SK-N-SH (cell line): ENCODE results near the gene CLIC3. TPM values are rescaled to one million over a fixed set of nuclear protein-coding genes. Genes with fewer than 3 reads are reported as not detected.

Experiments used
- CTCF ChIA-PET: fragments of 300-600, 350-600 bp; formaldehyde crosslinking; extraction: SDS; loops from one replicate; lab custom pipeline; 2021; lab: Yijun Ruan, JAX
- POLR2A ChIA-PET: fragments of 350-600 bp; sonication (Branson Sonifier 250); formaldehyde crosslinking; extraction: SDS; loops from one replicate; lab custom pipeline; 2020; ENCODE audit warnings: antibody characterized with exemption, inconsistent platforms; lab: Yijun Ruan, JAX
- DNase-seq: peaks from one replicate; pipeline ENCODE4 v3.0.0; 2012
- H2AFZ ChIP-seq: fragments of 200-600 bp; sonication (generic); 2 replicates; pipeline ENCODE4 v1.8.1; 2016; ENCODE audit warnings: antibody characterized with exemption, mild to moderate bottlenecking, low read depth
- H3F3A ChIP-seq: fragments of 200-600 bp; sonication (generic); replicated peaks from 2 replicates; pipeline ENCODE3; 2016; ENCODE audit warnings: antibody characterized with exemption, mild to moderate bottlenecking; ENCODE audit not compliant: insufficient read depth
- H3K27ac ChIP-seq, 2 experiments: fragments of 200-500 bp in 1 of 2; fragments of 200-600 bp in 1 of 2; sonication (Bioruptor generic) in 1 of 2; sonication (generic), shearing (Covaris generic) in 1 of 2; 2 replicates each; pipeline versions ENCODE4 v1.5.1 to v1.6.1; 2014 to 2016; ENCODE audit warnings: low read depth in 2 of 2, inconsistent platforms in 1 of 2, low read length in 1 of 2, mild to moderate bottlenecking in 1 of 2, mixed read lengths in 1 of 2
- H3K27me3 ChIP-seq: fragments of 200-600 bp; sonication (generic), shearing (Covaris generic); 2 replicates; pipeline ENCODE4 v1.6.1; 2016; ENCODE audit warnings: mixed run types; ENCODE audit not compliant: insufficient read depth
- H3K36me3 ChIP-seq, 2 experiments: fragments of 200-500 bp in 1 of 2; fragments of 200-600 bp in 1 of 2; sonication (Bioruptor generic) in 1 of 2; sonication (generic) in 1 of 2; replicated peaks in 1 of 2; 2 replicates each; pipeline versions ENCODE3 to v1.5.1; 2014 to 2016; ENCODE audit warnings: low read length in 1 of 2, mild to moderate bottlenecking in 1 of 2; ENCODE audit not compliant: insufficient read depth in 2 of 2, control insufficient read depth in 1 of 2
- H3K4me1 ChIP-seq, 2 experiments: fragments of 200-500 bp in 1 of 2; fragments of 200-600 bp in 1 of 2; sonication (Bioruptor generic) in 1 of 2; sonication (generic), shearing (Covaris generic) in 1 of 2; 2 replicates each; pipeline versions ENCODE4 v1.5.1 to v1.6.1; 2014 to 2016; ENCODE audit warnings: low read depth in 1 of 2, low read length in 1 of 2, mixed run types in 1 of 2; ENCODE audit not compliant: insufficient read depth in 2 of 2, control insufficient read depth in 1 of 2
- H3K4me2 ChIP-seq: fragments of 200-600 bp; sonication (generic), shearing (Covaris generic); 2 replicates; pipeline ENCODE4 v1.6.1; 2017; ENCODE audit warnings: mixed run types
- H3K4me3 ChIP-seq, 2 experiments: fragments of 200-500 bp in 1 of 2; fragments of 200-600 bp in 1 of 2; sonication (Bioruptor generic) in 1 of 2; sonication (generic), shearing (Covaris generic) in 1 of 2; 2 replicates each; pipeline versions ENCODE4 v1.5.1 to v1.8.1; 2014 to 2016; ENCODE audit warnings: low read depth in 2 of 2, inconsistent platforms in 1 of 2, low read length in 1 of 2, mild to moderate bottlenecking in 1 of 2, mixed read lengths in 1 of 2, moderate library complexity in 1 of 2
- H3K79me2 ChIP-seq: fragments of 200-600 bp; sonication (generic); 2 replicates; pipeline ENCODE4 v1.8.1; 2017; ENCODE audit warnings: mild to moderate bottlenecking; ENCODE audit not compliant: insufficient read depth
- H3K9ac ChIP-seq: fragments of 200-600 bp; sonication (generic); 2 replicates; pipeline ENCODE4 v1.6.1; 2017; ENCODE audit warnings: mixed run types
- H3K9me2 ChIP-seq: fragments of 200-600 bp; sonication (generic); 2 replicates; pipeline ENCODE4 v1.6.1; 2017; ENCODE audit warnings: mixed run types
- H3K9me3 ChIP-seq: fragments of 200-600 bp; sonication (generic); 2 replicates; pipeline ENCODE4 v1.6.1; 2017; ENCODE audit warnings: mixed run types, mild to moderate bottlenecking, moderate library complexity
- H4K20me1 ChIP-seq: fragments of 200-600 bp; sonication (generic); 2 replicates; pipeline ENCODE4 v1.6.1; 2017; ENCODE audit warnings: mild to moderate bottlenecking, mixed run types; ENCODE audit not compliant: insufficient read depth
- CHD2 ChIP-seq: fragments of 150-350 bp; IDR thresholded peaks from 2 replicates; pipeline ENCODE4 v1.6.1; 2018; ENCODE audit warnings: low read length; ENCODE audit not compliant: partially characterized antibody
- CTCF ChIP-seq: fragments of 200-600 bp; sonication (generic); IDR thresholded peaks from 2 replicates; pipeline ENCODE4 v1.6.1; 2017; ENCODE audit warnings: antibody characterized with exemption, mild to moderate bottlenecking, moderate library complexity
- EP300 ChIP-seq, 2 experiments: IDR thresholded peaks; 2 replicates each; pipeline versions ENCODE4 v1.4.0 to v1.6.1; 2012; ENCODE audit warnings: borderline replicate concordance in 1 of 2, low read depth in 1 of 2, low read length in 1 of 2
- EZH2phosphoT487 ChIP-seq: fragments of 200-600 bp; sonication (generic); IDR thresholded peaks from 2 replicates; pipeline ENCODE4 v1.6.1; 2017; ENCODE audit warnings: low read depth, mixed run types, mild to moderate bottlenecking, antibody characterized with exemption, moderate library complexity, borderline replicate concordance
- JUND ChIP-seq: IDR thresholded peaks from 2 replicates; pipeline ENCODE4 v1.4.0; 2012
- MXI1 ChIP-seq: IDR thresholded peaks from 2 replicates; pipeline ENCODE4 v1.6.1; 2012; ENCODE audit warnings: mild to moderate bottlenecking, low read depth, low read length, improper control_type of control experiment
- NRF1 ChIP-seq: IDR thresholded peaks from 2 replicates; pipeline ENCODE4 v1.6.1; 2012; ENCODE audit warnings: low read depth, mild to moderate bottlenecking, low read length
- REST ChIP-seq: IDR thresholded peaks from 2 replicates; pipeline ENCODE4 v1.6.1; 2012; ENCODE audit warnings: mild to moderate bottlenecking, low read depth, low read length, moderate library complexity
- RXRA ChIP-seq: IDR thresholded peaks from 2 replicates; pipeline ENCODE4 v1.4.0; 2012; ENCODE audit warnings: low read depth, mild to moderate bottlenecking, borderline replicate concordance
- SIN3A ChIP-seq: IDR thresholded peaks from 2 replicates; pipeline ENCODE4 v1.6.1; 2012; ENCODE audit warnings: low read depth, mild to moderate bottlenecking, low read length, moderate library complexity, borderline replicate concordance
- SMC3 ChIP-seq: IDR thresholded peaks from 2 replicates; pipeline ENCODE4 v1.6.1; 2012; ENCODE audit warnings: low read depth, low read length, improper control_type of control experiment
- TAF1 ChIP-seq: IDR thresholded peaks from 2 replicates; pipeline ENCODE4 v1.6.1; 2012; ENCODE audit warnings: low read depth, mild to moderate bottlenecking, low read length, moderate library complexity, borderline replicate concordance
- TEAD4 ChIP-seq: IDR thresholded peaks from 2 replicates; pipeline ENCODE4 v1.4.0; 2012; ENCODE audit warnings: mild to moderate bottlenecking, borderline replicate concordance; ENCODE audit not compliant: insufficient read depth
- WGBS: methylation state at CpG from one replicate; pipeline ENCODE4 v1.1.6; 2017; ENCODE audit warnings: low lambda C conversion rate; 5-methylcytosine and 5-hydroxymethylcytosine counted together
- polyA plus RNA-seq, 3 experiments: library from polyadenylated mRNA; depleted of rRNA; stranded (reverse); fragments of >200 nt; gene quantifications; 2 replicates each; pipeline ENCODE4 v1.2.3, GENCODE V29; 2012
- TF ChIP-seq, protein P1 (sequence below): IDR thresholded peaks from 2 replicates; pipeline ENCODE4 v1.4.0; 2012; ENCODE audit warnings: low read depth, borderline replicate concordance

The CLIC3 gene
- polyA plus RNA-seq, 1 of the 3 experiments (the other 2 are of a cell fraction): 1.0 TPM

GRCh38 chr9:136952321-136952850 lies 44.0 kb downstream of the CLIC3 start:
- ChIA-PET POLR2A (interaction anchor here (1.6 kb wide), 1 partner anchor 25 kb away, joined by 4 read pairs; the partner anchor contains the start of gene PTGDS), CTCF (interaction anchor here (1.4 to 13.2 kb wide), 3 partner anchors 44 to 97 kb away, joined by 4 to 350 read pairs (median 5); partner anchors contain the start of genes ABCA2, CLIC3 and FUT7)
- no peak overlapping the region for H3K9ac ChIP-seq
- H4K20me1 ChIP-seq: no peaks in the 10 kb centered on the region
- no peaks in the 10 kb centered on the region for H3K9me2 ChIP-seq
- H3K27ac ChIP-seq: peak overlapping the region in 1 of 2 experiments; percentile 30; a peak in 1 of 4 replicates
- H3K4me1 ChIP-seq: peaks cover 0 to 25% of the 10 kb centered on the region in 2 experiments; a peak in 2 of 4 replicates
- H2AFZ ChIP-seq: no peak overlapping the region
- H3K4me3 ChIP-seq: no peak overlapping the region
- no peak overlapping the region for H3K4me2 ChIP-seq
- no peak for TF ChIP-seq EP300 (IDR thresholded peaks at IDR 0.05; ENCODE audit: borderline replicate concordance in 1 of 2, low read depth in 1 of 2, low read length in 1 of 2)
- TF ChIP-seq CTCF: no peak
- TF ChIP-seq CHD2: no peak
- no peak for TF ChIP-seq NRF1
- TF ChIP-seq REST: no peak
- no peak for TF ChIP-seq EZH2phosphoT487
- TF ChIP-seq TAF1: no peak
- TF ChIP-seq RXRA: no peak
- TF ChIP-seq SIN3A: no peak
- no peak for TF ChIP-seq SMC3
- TF ChIP-seq TEAD4: no peak
- no peak for TF ChIP-seq JUND
- TF ChIP-seq, protein P1, sequence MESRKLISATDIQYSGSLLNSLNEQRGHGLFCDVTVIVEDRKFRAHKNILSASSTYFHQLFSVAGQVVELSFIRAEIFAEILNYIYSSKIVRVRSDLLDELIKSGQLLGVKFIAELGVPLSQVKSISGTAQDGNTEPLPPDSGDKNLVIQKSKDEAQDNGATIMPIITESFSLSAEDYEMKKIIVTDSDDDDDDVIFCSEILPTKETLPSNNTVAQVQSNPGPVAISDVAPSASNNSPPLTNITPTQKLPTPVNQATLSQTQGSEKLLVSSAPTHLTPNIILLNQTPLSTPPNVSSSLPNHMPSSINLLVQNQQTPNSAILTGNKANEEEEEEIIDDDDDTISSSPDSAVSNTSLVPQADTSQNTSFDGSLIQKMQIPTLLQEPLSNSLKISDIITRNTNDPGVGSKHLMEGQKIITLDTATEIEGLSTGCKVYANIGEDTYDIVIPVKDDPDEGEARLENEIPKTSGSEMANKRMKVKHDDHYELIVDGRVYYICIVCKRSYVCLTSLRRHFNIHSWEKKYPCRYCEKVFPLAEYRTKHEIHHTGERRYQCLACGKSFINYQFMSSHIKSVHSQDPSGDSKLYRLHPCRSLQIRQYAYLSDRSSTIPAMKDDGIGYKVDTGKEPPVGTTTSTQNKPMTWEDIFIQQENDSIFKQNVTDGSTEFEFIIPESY: no peak
- TF ChIP-seq MXI1: no peak
- H3F3A ChIP-seq: no peaks in the 10 kb centered on the region
- no peaks in the 10 kb centered on the region for H3K36me3 ChIP-seq
- no peaks in the 10 kb centered on the region for H3K79me2 ChIP-seq
- no peaks in the 10 kb centered on the region for H3K9me3 ChIP-seq
- DNase-seq: peak; percentile 61
- 94% methylated on average over 3 of the region's 15 CpGs for WGBS
- no peaks in the 10 kb centered on the region for H3K27me3 ChIP-seq
